Ishikawa (cell line): ENCODE data around the gene C19orf38.

Source experiments
- MAX ChIP-seq: IDR thresholded peaks from 2 replicates; pipeline ENCODE4 v1.6.1; 2012
- RAD21 ChIP-seq: IDR thresholded peaks from 2 replicates; pipeline ENCODE4 v1.6.1; 2012; ENCODE audit warnings: low read depth
- ZBTB7A ChIP-seq: IDR thresholded peaks from 2 replicates; pipeline ENCODE4 v1.6.1; 2012; ENCODE audit warnings: low read depth

GRCh38 chr19:10913716-10914340, 65.6 kb downstream of the C19orf38 start:
- no peak for TF ChIP-seq MAX
- TF ChIP-seq RAD21 = no peak
- no peak for TF ChIP-seq ZBTB7A
